Placental pericyte (primary cell): ENCODE results near the gene CX3CR1. TPM values are rescaled to one million over a fixed set of nuclear protein-coding genes. Genes with fewer than 3 reads are reported as not detected.

Experiments
- total RNA-seq: library from RNA; depleted of rRNA; stranded (reverse); fragments of >200 nt; gene quantifications from 2 replicates; pipeline ENCODE4 v1.2.3, GENCODE V29; 2012

Gene CX3CR1
- not detected in 2 replicates for total RNA-seq

GRCh38 chr3:39279745-39280517, at the start of gene CX3CR1:
CX3CR1 (minus strand) TSS chr3:39280036; CDS start chr3:39266509, 13,527 bp downstream.

GRCh38 chr3:39329493-39329892, 49.7 kb upstream of the CX3CR1 start, which contains the start of gene CCR8:
CCR8 (plus strand) TSS chr3:39329709; CDS start chr3:39332332, 2,623 bp downstream.

Other genes with a start within 250 kb of the CX3CR1 start
- gene SCN11A, start 228.1 kb downstream of the CX3CR1 start, total RNA-seq: under 0.01 TPM in 2 replicates
- 23.2 and 32.2 TPM in 2 replicates for gene WDR48, start 228.0 kb downstream of the CX3CR1 start, total RNA-seq
- 44.9 and 60.6 TPM in 2 replicates for gene GORASP1, start 172.4 kb downstream of the CX3CR1 start, total RNA-seq
- gene TTC21A, start 172.4 kb downstream of the CX3CR1 start, total RNA-seq: 2.7 and 3.5 TPM in 2 replicates
- gene CSRNP1, start 126.4 kb downstream of the CX3CR1 start, total RNA-seq: 23.6 and 65.7 TPM in 2 replicates
- gene XIRP1, start 87.4 kb downstream of the CX3CR1 start, total RNA-seq: 0.14 TPM in 1 of 2 replicates, not detected in the other
- not detected in 2 replicates for gene CCR8, start 49.7 kb upstream of the CX3CR1 start, total RNA-seq
- gene SLC25A38, start 103.3 kb upstream of the CX3CR1 start, total RNA-seq: 21.6 and 30.6 TPM in 2 replicates
- 858 and 1,043 TPM in 2 replicates for gene RPSA, start 126.7 kb upstream of the CX3CR1 start, total RNA-seq
- not detected in 2 replicates for gene MOBP, start 187.6 kb upstream of the CX3CR1 start, total RNA-seq